CD4-positive, CD25-positive, alpha-beta regulatory T cell (primary cell): Measurements from ENCODE around the gene TECTB. TPM values are rescaled to one million over a fixed set of nuclear protein-coding genes. Genes with fewer than 3 reads are reported as not detected.

Experiments used
- ATAC-seq, 2 donors: fragments of 150-1000 bp; cut with Tn5 transposase; one replicate each; pipeline ENCODE4 v1.10.0; 2021; ENCODE audit warnings: low read depth in 2 of 2, moderate number of reproducible peaks in 2 of 2, moderate library complexity in 1 of 2
- DNase-seq, 3 donors: peaks; one replicate each; pipeline versions ENCODE4 v3.0.0 to v3.0.0-alpha.2; 2012 to 2022; ENCODE audit warnings: mixed read lengths in 1 of 3
- H3K27ac ChIP-seq: one replicate; pipeline ENCODE4 v1.7.0; 2013; ENCODE audit warnings: mild to moderate bottlenecking, low read length; ENCODE audit not compliant: insufficient read depth, poor library complexity, severe bottlenecking
- H3K27me3 ChIP-seq: one replicate; pipeline ENCODE4 v1.7.0; 2013; ENCODE audit warnings: low read length; ENCODE audit not compliant: control insufficient read depth, insufficient read depth
- H3K36me3 ChIP-seq: one replicate; pipeline ENCODE4 v1.7.0; 2013; ENCODE audit warnings: mild to moderate bottlenecking, low read length, moderate library complexity; ENCODE audit not compliant: control insufficient read depth, insufficient read depth
- H3K4me1 ChIP-seq: 2 replicates; pipeline ENCODE4 v1.7.0; 2013; ENCODE audit warnings: mild to moderate bottlenecking, low read length; ENCODE audit not compliant: insufficient read depth, control insufficient read depth, poor library complexity, severe bottlenecking
- H3K4me3 ChIP-seq: one replicate; pipeline ENCODE4 v1.7.0; 2013; ENCODE audit warnings: low read depth, mild to moderate bottlenecking, low read length, moderate library complexity
- H3K9me3 ChIP-seq, 2 experiments: 1 replicate in 1 of 2; 2 replicates in 1 of 2; pipeline ENCODE4 v1.7.0; 2013; ENCODE audit warnings: low read length in 2 of 2, mild to moderate bottlenecking in 1 of 2, moderate library complexity in 1 of 2; ENCODE audit not compliant: control insufficient read depth in 2 of 2
- H3K27ac Mint-ChIP-seq, 3 donors: one replicate each; pipeline ENCODE4 v1.8.0; 2020 to 2022; ENCODE audit warnings: mild to moderate bottlenecking in 3 of 3, mixed read lengths in 3 of 3, moderate library complexity in 2 of 3
- H3K27me3 Mint-ChIP-seq: one replicate; pipeline ENCODE4 v1.8.0; 2022; ENCODE audit warnings: mild to moderate bottlenecking, mixed read lengths
- H3K36me3 Mint-ChIP-seq: one replicate; pipeline ENCODE4 v1.8.0; 2020; ENCODE audit warnings: mixed read lengths
- H3K4me1 Mint-ChIP-seq, 4 donors: one replicate each; pipeline ENCODE4 v1.8.0; 2020 to 2022; ENCODE audit warnings: mixed read lengths in 4 of 4, mild to moderate bottlenecking in 1 of 4
- H3K4me3 Mint-ChIP-seq, 4 donors: one replicate each; pipeline ENCODE4 v1.8.0; 2020 to 2022; ENCODE audit warnings: mild to moderate bottlenecking in 4 of 4, mixed read lengths in 4 of 4, moderate library complexity in 3 of 4
- H3K9me3 Mint-ChIP-seq, 7 donors: one replicate each; pipeline ENCODE4 v1.8.0; 2020 to 2022; ENCODE audit warnings: mixed read lengths in 7 of 7, mild to moderate bottlenecking in 3 of 7, moderate library complexity in 2 of 7
- polyA plus RNA-seq, 4 donors: library from polyadenylated mRNA; unstranded; fragments of 300-500 nt; fragmentation: Illumina TruSeq; gene quantifications; one replicate each; pipeline ENCODE4 v1.2.3, GENCODE V29; 2021
- total RNA-seq: library from RNA; stranded (reverse); gene quantifications from one replicate; pipeline ENCODE4 v1.2.3, GENCODE V29; 2022

The TECTB gene
- total and polyA plus RNA-seq, 5 donors from 2014 or later: not detected

GRCh38 chr10:112259688-112260087 lies 23.5 kb upstream of the TECTB start:
- H3K27ac ChIP-seq: no peak overlapping the region
- no peak for DNase-seq
- no peak overlapping the region for H3K4me3 ChIP-seq
- no peaks in the 10 kb centered on the region for H3K36me3 ChIP-seq
- H3K4me1 ChIP-seq: no peaks in the 10 kb centered on the region
- H3K27me3 ChIP-seq: no peaks in the 10 kb centered on the region
- Mint-ChIP-seq H3K4me1 (no peaks in the 10 kb centered on the region), H3K27me3 (no peaks in the 10 kb centered on the region), H3K9me3 (peaks cover 0 to 6% (median 0%) of the 10 kb centered on the region in 7 donors), H3K36me3 (no peaks in the 10 kb centered on the region), H3K4me3 (no peak overlapping the region), H3K27ac (no peak overlapping the region)
- ATAC-seq: no peak
- no peaks in the 10 kb centered on the region for H3K9me3 ChIP-seq

GRCh38 chr10:112260831-112261230 lies 22.4 kb upstream of the TECTB start:
- no peaks in the 10 kb centered on the region for H3K27me3 ChIP-seq
- Mint-ChIP-seq H3K36me3 (no peaks in the 10 kb centered on the region), H3K27me3 (no peaks in the 10 kb centered on the region), H3K4me3 (no peak overlapping the region), H3K9me3 (peaks cover 0 to 1% (median 0%) of the 10 kb centered on the region in 7 donors), H3K4me1 (no peaks in the 10 kb centered on the region), H3K27ac (no peak overlapping the region)
- DNase-seq: no peak
- H3K9me3 ChIP-seq: no peaks in the 10 kb centered on the region
- H3K27ac ChIP-seq: no peak overlapping the region
- no peak for ATAC-seq
- no peak overlapping the region for H3K4me3 ChIP-seq
- H3K36me3 ChIP-seq: no peaks in the 10 kb centered on the region
- H3K4me1 ChIP-seq: no peaks in the 10 kb centered on the region

- Histone ChIP-seq H3K27ac (no peak overlapping the region), H3K4me3 (no peak overlapping the region), H3K27me3 (no peaks in the 10 kb centered on the region), H3K4me1 (no peaks in the 10 kb centered on the region), H3K9me3 (no peaks in the 10 kb centered on the region), H3K36me3 (no peaks in the 10 kb centered on the region)
- DNase-seq (no peak), ATAC-seq (no peak)
- no peak overlapping the region for H3K27ac Mint-ChIP-seq
- no peaks in the 10 kb centered on the region for H3K4me1 Mint-ChIP-seq
- H3K4me3 Mint-ChIP-seq: no peak overlapping the region
- H3K27me3 Mint-ChIP-seq: no peaks in the 10 kb centered on the region
- H3K36me3 Mint-ChIP-seq: no peaks in the 10 kb centered on the region
- H3K9me3 Mint-ChIP-seq: peaks cover 0 to 1% (median 0%) of the 10 kb centered on the region in 7 donors
Observed at GRCh38 chr10:112261281-112261822, 21.8 kb upstream of the TECTB start.

- Histone ChIP-seq H3K27me3 (no peaks in the 10 kb centered on the region), H3K4me1 (no peaks in the 10 kb centered on the region), H3K27ac (no peak overlapping the region), H3K36me3 (no peaks in the 10 kb centered on the region), H3K4me3 (no peak overlapping the region), H3K9me3 (no peaks in the 10 kb centered on the region)
- no peak overlapping the region for H3K27ac Mint-ChIP-seq
- ATAC-seq (no peak), DNase-seq (no peak)
- H3K27me3 Mint-ChIP-seq: no peaks in the 10 kb centered on the region
- H3K9me3 Mint-ChIP-seq: peaks cover 0 to 1% (median 0%) of the 10 kb centered on the region in 7 donors
- no peaks in the 10 kb centered on the region for H3K36me3 Mint-ChIP-seq
- no peak overlapping the region for H3K4me3 Mint-ChIP-seq
- H3K4me1 Mint-ChIP-seq: no peaks in the 10 kb centered on the region
Observed at GRCh38 chr10:112262546-112262945, 20.7 kb upstream of the TECTB start.

- no peaks in the 10 kb centered on the region for H3K9me3 ChIP-seq
- no peaks in the 10 kb centered on the region for H3K36me3 ChIP-seq
- ATAC-seq (no peak), DNase-seq (no peak)
- no peak overlapping the region for H3K4me3 Mint-ChIP-seq
- H3K27ac Mint-ChIP-seq: no peak overlapping the region
- no peak overlapping the region for H3K27ac ChIP-seq
- no peaks in the 10 kb centered on the region for H3K36me3 Mint-ChIP-seq
- H3K4me3 ChIP-seq: no peak overlapping the region
- H3K9me3 Mint-ChIP-seq: no peaks in the 10 kb centered on the region
- H3K4me1 ChIP-seq: no peaks in the 10 kb centered on the region
- peaks cover 10% of the 10 kb centered on the region for H3K27me3 Mint-ChIP-seq
- H3K27me3 ChIP-seq: no peaks in the 10 kb centered on the region
- H3K4me1 Mint-ChIP-seq: no peaks in the 10 kb centered on the region
Observed at GRCh38 chr10:112265745-112266144, 17.5 kb upstream of the TECTB start.

- Mint-ChIP-seq H3K36me3 (no peaks in the 10 kb centered on the region), H3K27me3 (peaks cover 10% of the 10 kb centered on the region), H3K9me3 (no peaks in the 10 kb centered on the region), H3K4me3 (no peak overlapping the region), H3K27ac (no peak overlapping the region), H3K4me1 (no peaks in the 10 kb centered on the region)
- H3K9me3 ChIP-seq: no peaks in the 10 kb centered on the region
- no peaks in the 10 kb centered on the region for H3K27me3 ChIP-seq
- no peaks in the 10 kb centered on the region for H3K4me1 ChIP-seq
- H3K36me3 ChIP-seq: no peaks in the 10 kb centered on the region
- H3K27ac ChIP-seq: no peak overlapping the region
- no peak for ATAC-seq
- no peak for DNase-seq
- H3K4me3 ChIP-seq: no peak overlapping the region
Observed at GRCh38 chr10:112269266-112269665, 13.9 kb upstream of the TECTB start.

GRCh38 chr10:112271982-112272381 lies 11.2 kb upstream of the TECTB start:
- H3K9me3 ChIP-seq: no peaks in the 10 kb centered on the region
- H3K9me3 Mint-ChIP-seq: no peaks in the 10 kb centered on the region
- H3K27ac ChIP-seq: no peak overlapping the region
- no peaks in the 10 kb centered on the region for H3K4me1 ChIP-seq
- H3K4me3 ChIP-seq: no peak overlapping the region
- no peaks in the 10 kb centered on the region for H3K27me3 ChIP-seq
- DNase-seq (no peak), ATAC-seq (no peak)
- H3K36me3 ChIP-seq: no peaks in the 10 kb centered on the region
- peaks cover 10% of the 10 kb centered on the region for H3K27me3 Mint-ChIP-seq
- no peak overlapping the region for H3K27ac Mint-ChIP-seq
- H3K4me1 Mint-ChIP-seq: no peaks in the 10 kb centered on the region
- H3K4me3 Mint-ChIP-seq: no peak overlapping the region
- no peaks in the 10 kb centered on the region for H3K36me3 Mint-ChIP-seq

- no peak overlapping the region for H3K27ac ChIP-seq
Observed at GRCh38 chr10:112274831-112275230, 8.4 kb upstream of the TECTB start.

More at GRCh38 chr10:112274831-112275230, 8.4 kb upstream of the TECTB start:
- no peak overlapping the region for H3K4me3 Mint-ChIP-seq
- Histone ChIP-seq H3K4me1 (no peaks in the 10 kb centered on the region), H3K9me3 (no peaks in the 10 kb centered on the region), H3K36me3 (no peaks in the 10 kb centered on the region), H3K27me3 (no peaks in the 10 kb centered on the region), H3K4me3 (no peak overlapping the region)
- no peaks in the 10 kb centered on the region for H3K36me3 Mint-ChIP-seq
- no peak overlapping the region for H3K27ac Mint-ChIP-seq
- DNase-seq: no peak
- ATAC-seq: no peak
- no peaks in the 10 kb centered on the region for H3K4me1 Mint-ChIP-seq
- H3K9me3 Mint-ChIP-seq: no peaks in the 10 kb centered on the region
- H3K27me3 Mint-ChIP-seq: peaks cover 16% of the 10 kb centered on the region
